Activated CD4-positive, alpha-beta T cell treated with anti-CD3 and anti-CD28 coated beads for 36 hours (primary cell): ENCODE data around the gene PAX5. TPM values are rescaled to one million over a fixed set of nuclear protein-coding genes. Genes with fewer than 3 reads are reported as not detected.

ENCODE experiments used
- ATAC-seq: fragments of 200-7000 bp; cut with Tn5 transposase; one replicate; pipeline ENCODE4 v1.10.0; 2021; ENCODE audit warnings: mild to moderate bottlenecking, moderate library complexity
- CTCF ChIA-PET: fragments of 350-600 bp; sonication (Branson Sonifier 250); formaldehyde crosslinking; loops from one replicate; lab custom pipeline; 2021; ENCODE audit warnings: antibody characterized with exemption; lab: Charles Lee
- POLR2A ChIA-PET: fragments of 350-600 bp; sonication (Branson Sonifier 250); formaldehyde crosslinking; loops from one replicate; lab custom pipeline; 2021; ENCODE audit warnings: antibody characterized with exemption, inconsistent platforms; lab: Charles Lee
- DNase-seq: peaks from one replicate; pipeline ENCODE4 v3.0.0-alpha.2; 2020
- H3K27ac Mint-ChIP-seq: one replicate; pipeline ENCODE4 v1.8.0; 2021; ENCODE audit warnings: mixed read lengths
- H3K27me3 Mint-ChIP-seq: one replicate; pipeline ENCODE4 v1.8.0; 2021; ENCODE audit warnings: mixed read lengths
- H3K36me3 Mint-ChIP-seq: one replicate; pipeline ENCODE4 v1.8.0; 2021; ENCODE audit warnings: low read depth, mixed read lengths
- H3K4me1 Mint-ChIP-seq: one replicate; pipeline ENCODE4 v1.8.0; 2021; ENCODE audit warnings: mixed read lengths
- H3K4me3 Mint-ChIP-seq: one replicate; pipeline ENCODE4 v1.8.0; 2021; ENCODE audit warnings: mild to moderate bottlenecking, moderate library complexity, mixed read lengths
- H3K9me3 Mint-ChIP-seq: one replicate; pipeline ENCODE4 v1.8.0; 2021; ENCODE audit warnings: low read depth, mixed read lengths
- intact Hi-C, 2 experiments: fragments of 100-400 bp; cut with DNase I in 1 of 2; cut with micrococcal nuclease in 1 of 2; formaldehyde crosslinking; loops; one replicate each; pipeline versions ENCODE4 v1.14.2 to v1.15.1; 2022 to 2024; cut with DNase I, micrococcal nuclease
- total RNA-seq, 2 experiments: library from RNA; stranded (reverse); gene quantifications; one replicate each; pipeline ENCODE4 v1.2.3, GENCODE V29; 2021

The PAX5 gene
- total RNA-seq, 2 experiments from 2014 or later, result 0.21 to 0.51 TPM

DNA sequence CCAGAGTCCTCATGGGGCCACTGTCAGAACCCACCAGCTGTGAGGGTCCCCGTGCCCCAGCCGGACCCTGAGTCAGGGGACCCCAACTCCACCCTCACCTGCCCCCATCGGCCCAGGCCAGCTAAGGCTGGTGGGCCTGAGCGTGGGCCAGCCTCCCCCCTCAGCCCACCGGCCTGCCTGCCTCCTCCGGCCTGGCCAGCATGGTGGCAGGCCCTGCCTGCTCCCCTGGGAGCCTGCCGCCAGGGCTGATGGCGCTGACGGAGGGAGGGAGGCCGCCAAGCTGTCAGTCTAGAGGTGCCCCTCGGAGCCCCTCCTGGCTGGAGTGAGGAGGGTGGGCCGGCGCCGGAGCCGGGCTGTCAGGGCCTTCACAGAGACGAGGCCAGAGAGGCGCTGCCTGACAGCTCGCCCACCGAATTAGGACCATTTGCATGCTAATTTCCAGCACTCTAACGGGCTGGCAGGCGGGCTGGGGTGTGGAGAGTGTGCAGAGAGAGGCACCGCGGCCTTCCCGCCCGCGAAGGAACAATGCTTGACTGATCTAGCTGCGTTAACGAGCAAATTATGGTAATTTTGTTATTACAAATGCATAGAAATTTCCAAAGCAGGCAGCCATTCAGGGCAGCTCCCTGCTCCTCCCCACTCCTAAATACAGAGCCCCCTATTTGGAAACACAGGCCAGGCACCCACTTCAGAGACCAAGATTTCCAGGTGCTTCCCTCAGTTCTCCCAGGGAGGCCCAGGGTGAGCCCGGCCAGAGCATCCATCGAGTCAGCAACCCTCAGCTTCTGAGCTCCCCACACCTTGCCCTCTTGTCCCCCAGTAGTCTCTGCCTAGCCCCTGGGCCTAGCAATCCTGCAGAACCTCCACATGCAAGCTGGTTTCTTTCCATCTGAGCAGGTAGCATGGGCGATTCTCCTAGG, 169.3 kb downstream of the PAX5 start:
- Mint-ChIP-seq H3K27me3 (peaks cover 9% of the 10 kb centered on the region), H3K4me3 (no peak overlapping the region), H3K36me3 (no peaks in the 10 kb centered on the region), H3K27ac (no peak overlapping the region), H3K4me1 (no peaks in the 10 kb centered on the region), H3K9me3 (no peaks in the 10 kb centered on the region)
- ATAC-seq (no peak), DNase-seq (no peak)
- intact Hi-C loops, result no loop called here
- ChIA-PET CTCF (interaction anchor here (0.6 to 1.8 kb wide), 3 partner anchors 10 to 1996 kb away, joined by 3 to 8 read pairs (median 4); no protein-coding TSS in a partner anchor), POLR2A (no interaction called here)

GRCh38 chr9:36862206-36863145, 171.6 kb downstream of the PAX5 start:
- Mint-ChIP-seq H3K27ac (no peak overlapping the region), H3K27me3 (peaks cover 4% of the 10 kb centered on the region), H3K4me1 (no peaks in the 10 kb centered on the region), H3K4me3 (no peak overlapping the region), H3K36me3 (no peaks in the 10 kb centered on the region), H3K9me3 (no peaks in the 10 kb centered on the region)
- POLR2A ChIA-PET, result no interaction called here
- intact Hi-C loops, result no loop called here
- ATAC-seq, result no peak
- peak; percentile 31 for DNase-seq
- CTCF ChIA-PET, result no interaction called here

DNA sequence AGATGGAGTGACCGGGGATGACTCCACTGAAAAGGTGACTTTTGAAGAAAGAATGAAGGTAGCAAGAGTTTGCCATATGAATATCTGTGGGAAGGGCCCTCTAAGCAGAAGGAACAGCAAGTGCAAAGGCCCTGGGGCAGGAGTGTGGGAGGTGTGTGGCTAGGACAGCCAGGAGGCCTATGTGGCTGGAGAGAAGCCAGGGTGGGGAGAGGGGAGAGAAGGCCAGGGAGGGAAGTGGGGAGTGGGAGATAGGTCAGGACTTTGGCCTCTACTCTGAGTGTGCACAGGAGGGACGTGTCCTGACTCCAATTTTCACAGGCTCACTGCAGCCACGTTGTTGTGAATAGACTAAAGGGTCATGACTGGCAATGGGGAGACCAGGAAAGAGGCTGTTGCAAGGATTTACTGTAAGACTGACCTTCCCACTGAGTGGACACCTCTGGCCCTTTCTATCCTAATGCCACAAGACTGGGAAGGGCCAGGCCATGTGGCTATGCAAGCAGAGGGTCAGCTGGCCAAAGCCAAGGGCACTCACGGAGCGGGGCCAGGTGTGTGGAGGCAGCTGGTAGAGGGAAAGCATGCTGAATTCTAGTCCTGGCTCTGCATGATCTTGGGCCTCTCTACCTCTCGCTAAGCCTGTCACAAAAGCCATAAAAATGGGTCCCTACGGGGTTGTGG, 172.4 kb downstream of the PAX5 start:
- Mint-ChIP-seq H3K27me3 (peaks cover 4% of the 10 kb centered on the region), H3K9me3 (no peaks in the 10 kb centered on the region), H3K4me1 (no peaks in the 10 kb centered on the region), H3K36me3 (no peaks in the 10 kb centered on the region), H3K27ac (no peak overlapping the region), H3K4me3 (no peak overlapping the region)
- POLR2A ChIA-PET, result no interaction called here
- no peak for ATAC-seq
- intact Hi-C loops, result no loop called here
- CTCF ChIA-PET, result interaction anchor here (0.8 kb wide), 1 partner anchor 23 kb away, joined by 3 read pairs; no protein-coding TSS in a partner anchor
- DNase-seq, result no peak

GRCh38 chr9:36858805-36859375, 175.2 kb downstream of the PAX5 start:
- ATAC-seq, result no peak
- DNase-seq, result no peak
- Mint-ChIP-seq H3K36me3 (no peaks in the 10 kb centered on the region), H3K4me1 (peaks cover 3% of the 10 kb centered on the region), H3K27me3 (peaks cover 4% of the 10 kb centered on the region), H3K4me3 (no peak overlapping the region), H3K9me3 (no peaks in the 10 kb centered on the region), H3K27ac (no peak overlapping the region)
- CTCF ChIA-PET, result interaction anchor here (0.9 kb wide), 1 partner anchor 14 kb away, joined by 4 read pairs; no protein-coding TSS in a partner anchor
- POLR2A ChIA-PET, result no interaction called here
- intact Hi-C loops, result no loop called here

GRCh38 chr9:36855448-36856315, 178.4 kb downstream of the PAX5 start:
- ChIA-PET POLR2A (no interaction called here), CTCF (interaction anchor here (0.6 to 2.0 kb wide), 6 partner anchors 10 to 1023 kb away, joined by 3 to 7 read pairs (median 4); no protein-coding TSS in a partner anchor)
- no peak overlapping the region for H3K27ac Mint-ChIP-seq

GRCh38 chr9:36854751-36855150, 179.3 kb downstream of the PAX5 start:
- CTCF ChIA-PET, result interaction anchor here (0.7 to 2.0 kb wide), 2 partner anchors 18 to 134 kb away, joined by 3 to 7 read pairs; no protein-coding TSS in a partner anchor
- DNase-seq (no peak), ATAC-seq (no peak)
- Mint-ChIP-seq H3K27me3 (no peaks in the 10 kb centered on the region), H3K27ac (no peak overlapping the region), H3K4me1 (peaks cover 3% of the 10 kb centered on the region), H3K36me3 (no peaks in the 10 kb centered on the region), H3K9me3 (no peaks in the 10 kb centered on the region), H3K4me3 (no peak overlapping the region)
- POLR2A ChIA-PET, result no interaction called here
- intact Hi-C loops, result no loop called here

More at GRCh38 chr9:36855448-36856315, 178.4 kb downstream of the PAX5 start:
- Mint-ChIP-seq H3K4me3 (no peak overlapping the region), H3K4me1 (peaks cover 3% of the 10 kb centered on the region), H3K27me3 (no peaks in the 10 kb centered on the region), H3K36me3 (no peaks in the 10 kb centered on the region), H3K9me3 (no peaks in the 10 kb centered on the region)
- DNase-seq (peak; percentile 66), ATAC-seq (peak; percentile 84)
- intact Hi-C loops, result no loop called here

- POLR2A ChIA-PET, result no interaction called here
These were observed 180.0 kb downstream of the PAX5 start for GRCh38 chr9:36854034-36854433.

DNA sequence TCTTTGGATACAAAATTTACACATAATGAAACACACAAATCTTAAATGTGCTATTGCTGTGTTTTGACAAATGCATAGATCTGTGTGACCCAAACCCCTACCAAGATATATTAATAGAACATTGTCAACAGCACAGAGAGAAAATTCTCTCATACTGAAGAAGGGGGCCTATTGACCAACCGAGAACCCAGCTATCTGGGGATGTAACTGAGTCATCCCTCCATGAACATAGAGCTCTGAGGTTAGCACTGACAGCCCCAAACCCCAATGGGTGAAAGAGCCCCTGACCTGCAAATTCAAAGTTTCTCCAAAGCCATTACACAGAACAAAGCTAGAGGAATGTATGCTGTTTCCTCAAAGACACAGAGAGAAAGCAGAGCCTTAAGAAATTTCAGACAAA, 180.8 kb downstream of the PAX5 start:
- POLR2A ChIA-PET, result no interaction called here
- no peak for DNase-seq
- H3K27me3 Mint-ChIP-seq, result peaks cover 2% of the 10 kb centered on the region
- no peak overlapping the region for H3K27ac Mint-ChIP-seq
- intact Hi-C loops, result no loop called here
- no peak for ATAC-seq
- CTCF ChIA-PET, result interaction anchor here (0.6 to 1.2 kb wide), 2 partner anchors 12 to 243 kb away, joined by 3 to 4 read pairs; no protein-coding TSS in a partner anchor
- H3K9me3 Mint-ChIP-seq, result no peaks in the 10 kb centered on the region
- no peaks in the 10 kb centered on the region for H3K36me3 Mint-ChIP-seq
- no peak overlapping the region for H3K4me3 Mint-ChIP-seq
- peaks cover 3% of the 10 kb centered on the region for H3K4me1 Mint-ChIP-seq

More at GRCh38 chr9:36854034-36854433, 180.0 kb downstream of the PAX5 start:
- ATAC-seq (no peak), DNase-seq (no peak)
- Mint-ChIP-seq H3K9me3 (no peaks in the 10 kb centered on the region), H3K27ac (no peak overlapping the region), H3K36me3 (no peaks in the 10 kb centered on the region), H3K27me3 (peaks cover under 1% of the 10 kb centered on the region), H3K4me3 (no peak overlapping the region), H3K4me1 (peaks cover 3% of the 10 kb centered on the region)
- CTCF ChIA-PET, result interaction anchor here (0.6 to 2.0 kb wide), 3 partner anchors 19 to 135 kb away, joined by 3 to 7 read pairs (median 3); no protein-coding TSS in a partner anchor
- intact Hi-C loops, result no loop called here

DNA sequence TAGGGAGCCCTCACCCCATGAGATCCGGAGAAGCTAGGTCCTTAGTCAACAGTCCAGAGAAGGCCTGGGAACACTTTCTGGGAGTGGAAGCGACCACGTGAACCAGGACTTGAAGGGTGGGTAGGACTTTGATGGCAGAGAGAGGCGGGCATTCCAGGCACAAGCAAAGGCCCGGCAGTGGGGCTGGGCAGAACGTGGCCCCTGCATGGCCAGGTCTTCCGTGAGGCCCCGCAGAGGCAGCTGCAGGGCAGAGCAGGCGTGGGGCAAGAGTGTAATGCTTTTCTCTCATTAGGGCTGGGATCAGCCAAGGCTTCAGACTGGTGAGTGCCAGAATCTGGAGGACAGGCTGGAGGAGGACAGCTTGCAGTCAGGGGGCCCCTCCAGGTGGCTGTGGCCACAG, 184.1 kb downstream of the PAX5 start:
- H3K4me1 Mint-ChIP-seq, result no peaks in the 10 kb centered on the region
- intact Hi-C loops, result no loop called here
- ATAC-seq (no peak), DNase-seq (no peak)
- H3K27ac Mint-ChIP-seq, result no peak overlapping the region
- H3K27me3 Mint-ChIP-seq, result peaks cover 2% of the 10 kb centered on the region
- no peak overlapping the region for H3K4me3 Mint-ChIP-seq
- no peaks in the 10 kb centered on the region for H3K9me3 Mint-ChIP-seq
- ChIA-PET CTCF (no interaction called here), POLR2A (no interaction called here)
- H3K36me3 Mint-ChIP-seq, result no peaks in the 10 kb centered on the region

- DNase-seq (no peak), ATAC-seq (no peak)
- Mint-ChIP-seq H3K36me3 (no peaks in the 10 kb centered on the region), H3K9me3 (no peaks in the 10 kb centered on the region), H3K27me3 (peaks cover 2% of the 10 kb centered on the region), H3K4me1 (no peaks in the 10 kb centered on the region), H3K27ac (no peak overlapping the region), H3K4me3 (no peak overlapping the region)
- ChIA-PET CTCF (no interaction called here), POLR2A (no interaction called here)
- intact Hi-C loops, result no loop called here
These were observed 185.1 kb downstream of the PAX5 start for GRCh38 chr9:36848946-36849345.
